OCI-LY1 (cell line): ENCODE results near the gene GUCA2B.

Experiments
- CTCF ChIP-seq: fragments of 200-600 bp; sonication (generic), shearing (Covaris generic); IDR thresholded peaks from 2 replicates; pipeline ENCODE4 v1.5.1; 2017; ENCODE audit warnings: mild to moderate bottlenecking, antibody characterized with exemption, low read length, moderate library complexity, mixed read lengths
- EZH2 ChIP-seq: fragments of 200-600 bp; sonication (generic), shearing (Covaris generic); IDR thresholded peaks from 2 replicates; pipeline ENCODE4 v1.8.0; 2017; ENCODE audit warnings: borderline replicate concordance, mixed run types, mild to moderate bottlenecking, antibody characterized with exemption, low read length, moderate library complexity, mixed read lengths

GRCh38 chr1:42179275-42179674, 26.1 kb downstream of the GUCA2B start:
- TF ChIP-seq CTCF (no peak), EZH2 (no peak)
